HCT116 (cell line): Measurements from ENCODE around the gene OPCML. TPM values are rescaled to one million over a fixed set of nuclear protein-coding genes. Genes with fewer than 3 reads are reported as not detected.

Experiments used
- ATAC-seq: fragments of 200-7000 bp; cut with Tn5 transposase; 2 replicates; pipeline ENCODE4 v1.9.1; 2020; ENCODE audit warnings: mild to moderate bottlenecking, moderate library complexity
- BruUV-seq: library from RNA; stranded (reverse); fragments of 400-500 nt; replicated peaks from 2 replicates; lab custom pipeline; 2021; lab: Mats Ljungman, UMichigan
- CTCF ChIA-PET: fragments of 300-600 bp; sonication (Branson Sonifier 250); formaldehyde crosslinking; loops from one replicate; lab custom pipeline; 2021; ENCODE audit warnings: antibody characterized with exemption; lab: Charles Lee
- POLR2A ChIA-PET: fragments of 300-600, 350-600 bp; sonication (Branson Sonifier 250); formaldehyde crosslinking; loops from one replicate; lab custom pipeline; 2021; ENCODE audit warnings: antibody characterized with exemption; lab: Charles Lee
- RAD21 ChIA-PET, 2 experiments: fragments of 300-600 bp; sonication (Branson Sonifier 250); formaldehyde crosslinking; loops; one replicate each; lab custom pipeline; 2023; ENCODE audit warnings: low total read pairs in 2 of 2; ENCODE audit not compliant: uncharacterized antibody in 2 of 2, unreplicated experiment in 2 of 2, low non-redundant PET in 1 of 2; lab: Charles Lee
- DNase-seq: peaks from one replicate; pipeline ENCODE4 v3.0.0-alpha.2; 2010; ENCODE audit warnings: low read depth, low spot score
- H2AFZ ChIP-seq: fragments of 200-600 bp; shearing (Covaris generic), sonication (generic); 2 replicates; pipeline ENCODE4 v1.6.1; 2017; ENCODE audit warnings: low read depth, mixed run types, mixed read lengths, antibody characterized with exemption, low read length; ENCODE audit not compliant: poor library complexity, severe bottlenecking
- H3K27ac ChIP-seq: 2 replicates; pipeline ENCODE4 v1.5.1; 2012; ENCODE audit warnings: low read depth, low read length
- H3K27me3 ChIP-seq: fragments of 200-600 bp; sonication (generic); 2 replicates; pipeline ENCODE4 v1.6.1; 2016; ENCODE audit warnings: mixed run types, low read length, mixed read lengths; ENCODE audit not compliant: insufficient read depth
- H3K36me3 ChIP-seq, 2 experiments: fragments of 200-500 bp in 1 of 2; fragments of 200-600 bp in 1 of 2; sonication (Bioruptor generic) in 1 of 2; sonication (generic) in 1 of 2; 2 replicates each; pipeline versions ENCODE4 v1.5.1 to v1.6.1; 2014 to 2016; ENCODE audit warnings: low read length in 2 of 2, inconsistent platforms in 1 of 2, mixed read lengths in 1 of 2, mixed run types in 1 of 2; ENCODE audit not compliant: insufficient read depth in 2 of 2, control insufficient read depth in 1 of 2
- H3K4me1 ChIP-seq, 2 experiments: fragments of 200-600 bp in 1 of 2; sonication (generic) in 1 of 2; 2 replicates each; pipeline versions ENCODE4 v1.5.1 to v1.6.1; 2012 to 2017; ENCODE audit warnings: low read length in 2 of 2, inconsistent platforms in 1 of 2, mild to moderate bottlenecking in 1 of 2, mixed read lengths in 1 of 2, mixed run types in 1 of 2, moderate library complexity in 1 of 2; ENCODE audit not compliant: insufficient read depth in 2 of 2, control insufficient read depth in 1 of 2
- H3K4me2 ChIP-seq: fragments of 200-600 bp; sonication (generic); 2 replicates; pipeline ENCODE4 v1.6.1; 2017; ENCODE audit warnings: mixed run types, low read length, mixed read lengths
- H3K4me3 ChIP-seq, 2 experiments: fragments of 200-600 bp in 1 of 2; sonication (generic) in 1 of 2; replicated peaks in 1 of 2; 2 replicates each; pipeline ENCODE4 v1.5.1; 2011 to 2016; ENCODE audit warnings: low read length in 2 of 2, control low read depth in 1 of 2, low read depth in 1 of 2, mild to moderate bottlenecking in 1 of 2, mixed read lengths in 1 of 2, mixed run types in 1 of 2
- H3K79me2 ChIP-seq: fragments of 200-600 bp; sonication (generic); 2 replicates; pipeline ENCODE4 v1.6.1; 2017; ENCODE audit warnings: mild to moderate bottlenecking, mixed run types, low read length, moderate library complexity, mixed read lengths; ENCODE audit not compliant: insufficient read depth
- H3K9ac ChIP-seq: fragments of 200-600 bp; sonication (generic); 2 replicates; pipeline ENCODE4 v1.6.1; 2016; ENCODE audit warnings: low read length, mixed read lengths
- H3K9me2 ChIP-seq: fragments of 200-600 bp; sonication (generic), shearing (Covaris generic); 2 replicates; pipeline ENCODE4 v1.6.1; 2017; ENCODE audit warnings: mixed run types, mild to moderate bottlenecking, moderate library complexity; ENCODE audit not compliant: insufficient read depth
- H3K9me3 ChIP-seq, 2 experiments: fragments of 200-500 bp in 1 of 2; fragments of 200-600 bp in 1 of 2; sonication (Bioruptor generic) in 1 of 2; sonication (generic) in 1 of 2; 2 replicates each; pipeline ENCODE4 v1.6.1; 2014 to 2017; ENCODE audit warnings: low read length in 2 of 2, mixed read lengths in 2 of 2, inconsistent platforms in 1 of 2, low read depth in 1 of 2, mild to moderate bottlenecking in 1 of 2, mixed run types in 1 of 2, moderate library complexity in 1 of 2; ENCODE audit not compliant: control insufficient read depth in 1 of 2, insufficient read depth in 1 of 2
- H4K20me1 ChIP-seq: fragments of 200-600 bp; sonication (generic), shearing (Covaris generic); 2 replicates; pipeline ENCODE4 v1.6.1; 2017; ENCODE audit warnings: mixed run types, mild to moderate bottlenecking, moderate library complexity; ENCODE audit not compliant: insufficient read depth
- CBX3 ChIP-seq: IDR thresholded peaks from 2 replicates; pipeline ENCODE4 v1.6.1; 2012; ENCODE audit warnings: low read depth
- CTCF ChIP-seq, 3 experiments: fragments of 200-600 bp in 1 of 3; sonication (generic) in 1 of 3; IDR thresholded peaks in 2 of 3; conservative IDR thresholded peaks in 1 of 3; 2 replicates each; pipeline ENCODE4 v1.5.1; 2012 to 2017; ENCODE audit warnings: low read depth in 2 of 3, low read length in 2 of 3, antibody characterized with exemption in 1 of 3, borderline replicate concordance in 1 of 3, control low read depth in 1 of 3, mild to moderate bottlenecking in 1 of 3, mixed read lengths in 1 of 3, mixed run types in 1 of 3, moderate library complexity in 1 of 3; ENCODE audit not compliant: insufficient read depth in 1 of 3
- EGR1 ChIP-seq: IDR thresholded peaks from 2 replicates; pipeline ENCODE4 v1.6.1; 2012; ENCODE audit warnings: low read depth
- ELF1 ChIP-seq: IDR thresholded peaks from 2 replicates; pipeline ENCODE4 v1.6.1; 2012; ENCODE audit warnings: low read depth, borderline replicate concordance
- EZH2 ChIP-seq: fragments of 200-600 bp; sonication (generic); IDR thresholded peaks from 2 replicates; pipeline ENCODE4 v1.6.1; 2017; ENCODE audit warnings: antibody characterized with exemption, mixed run types
- FOSL1 ChIP-seq: IDR thresholded peaks from 2 replicates; pipeline ENCODE4 v1.6.1; 2012; ENCODE audit warnings: low read depth
- MAX ChIP-seq: IDR thresholded peaks from 2 replicates; pipeline ENCODE4 v1.6.1; 2012
- POLR2AphosphoS5 ChIP-seq: IDR thresholded peaks from 2 replicates; pipeline ENCODE4 v1.6.1; 2011; ENCODE audit warnings: mild to moderate bottlenecking, low read depth, low read length, moderate library complexity
- RAD21 ChIP-seq: IDR thresholded peaks from 2 replicates; pipeline ENCODE4 v1.6.1; 2012; ENCODE audit warnings: low read depth, mild to moderate bottlenecking
- REST ChIP-seq: IDR thresholded peaks from 2 replicates; pipeline ENCODE4 v1.6.1; 2012; ENCODE audit warnings: low read depth
- SIN3A ChIP-seq: IDR thresholded peaks from 2 replicates; pipeline ENCODE4 v1.6.1; 2012; ENCODE audit warnings: low read depth
- TCF7L2 ChIP-seq: IDR thresholded peaks from 2 replicates; pipeline ENCODE4 v1.7.0; 2011; ENCODE audit warnings: borderline replicate concordance, inconsistent platforms; ENCODE audit not compliant: insufficient read depth, insufficient read length; ENCODE audit errors: extremely low read depth
- YY1 ChIP-seq: IDR thresholded peaks from 2 replicates; pipeline ENCODE4 v1.6.1; 2011; ENCODE audit warnings: low read length, low read depth, moderate library complexity, mild to moderate bottlenecking; ENCODE audit not compliant: insufficient replicate concordance; ENCODE audit errors: extremely low read depth
- ZFX ChIP-seq: fragments of 450-650 bp; IDR thresholded peaks from 2 replicates; pipeline ENCODE4 v1.6.1; 2017
- intact Hi-C: fragments of 100-400 bp; cut with micrococcal nuclease; formaldehyde crosslinking; loops from 2 replicates; pipeline ENCODE4 v1.10.0; 2022
- total RNA-seq: library from RNA; stranded (reverse); gene quantifications from one replicate; pipeline ENCODE4 v1.2.1, GENCODE V29; 2021; ENCODE audit not compliant: unreplicated experiment

OPCML gene
- total RNA-seq, 1 experiment from 2014 or later = not detected

GRCh38 chr11:133388260-133388659 lies 144.0 kb downstream of the OPCML start:
- H3K4me1 ChIP-seq = no peaks in the 10 kb centered on the region
- no peak for DNase-seq
- no peak overlapping the region for H3K27ac ChIP-seq
- H3K79me2 ChIP-seq = no peaks in the 10 kb centered on the region
- H3K9me2 ChIP-seq = no peaks in the 10 kb centered on the region
- ChIA-PET POLR2A (no interaction called here), RAD21 (no interaction called here), CTCF (no interaction called here)
- no peak for ATAC-seq
- no peak overlapping the region for H2AFZ ChIP-seq
- no peaks in the 10 kb centered on the region for H4K20me1 ChIP-seq
- BruUV-seq = no TSS peak
- H3K36me3 ChIP-seq = no peaks in the 10 kb centered on the region
- no peak for TF ChIP-seq FOSL1
- TF ChIP-seq ELF1 = no peak
- no peak for TF ChIP-seq POLR2AphosphoS5
- no peak for TF ChIP-seq EZH2
- no peaks in the 10 kb centered on the region for H3K27me3 ChIP-seq
- no peak overlapping the region for H3K9ac ChIP-seq
- intact Hi-C loops = no loop called here
- no peak overlapping the region for H3K4me3 ChIP-seq
- H3K9me3 ChIP-seq = peaks cover 1 to 4% of the 10 kb centered on the region in 2 experiments; a peak in 2 of 4 replicates
- H3K4me2 ChIP-seq = no peak overlapping the region

- ChIA-PET POLR2A (no interaction called here), CTCF (no interaction called here)
Measured at GRCh38 chr11:133386852-133387251, 145.4 kb downstream of the OPCML start.

More at GRCh38 chr11:133386852-133387251, 145.4 kb downstream of the OPCML start:
- no peaks in the 10 kb centered on the region for H3K9me2 ChIP-seq
- intact Hi-C loops = no loop called here
- H2AFZ ChIP-seq = no peak overlapping the region
- H3K27me3 ChIP-seq = no peaks in the 10 kb centered on the region
- no peak overlapping the region for H3K9ac ChIP-seq
- RAD21 ChIA-PET = no interaction called here
- ATAC-seq (no peak), DNase-seq (no peak)
- no peaks in the 10 kb centered on the region for H4K20me1 ChIP-seq
- H3K4me3 ChIP-seq = no peak overlapping the region
- H3K27ac ChIP-seq = no peak overlapping the region
- no peaks in the 10 kb centered on the region for H3K79me2 ChIP-seq
- no peaks in the 10 kb centered on the region for H3K36me3 ChIP-seq
- H3K9me3 ChIP-seq = peaks cover 0 to 4% of the 10 kb centered on the region in 2 experiments; a peak in 2 of 4 replicates
- H3K4me1 ChIP-seq = no peaks in the 10 kb centered on the region
- H3K4me2 ChIP-seq = no peak overlapping the region
- no TSS peak for BruUV-seq
- no peak for TF ChIP-seq REST
- TF ChIP-seq MAX = no peak
- no peak for TF ChIP-seq EZH2
- TF ChIP-seq CTCF (IDR thresholded peaks at IDR 0.05 in 2 of 3, conservative IDR thresholded peaks at IDR 0.05 in 1 of 3; ENCODE audit: borderline replicate concordance in 1 of 3, insufficient read depth in 1 of 3, low read depth in 2 of 3, low read length in 2 of 3) = no peak
- no peak for TF ChIP-seq TCF7L2
- TF ChIP-seq FOSL1 = no peak
- TF ChIP-seq CBX3 = no peak
- TF ChIP-seq EGR1 = no peak
- TF ChIP-seq SIN3A = no peak
- no peak for TF ChIP-seq YY1
- no peak for TF ChIP-seq ZFX
- no peak for TF ChIP-seq RAD21
